PC-3 (cell line): ENCODE data around the gene HUS1. TPM values are rescaled to one million over a fixed set of nuclear protein-coding genes. Genes with fewer than 3 reads are reported as not detected.

Experiments used
- ATAC-seq: fragments of 200-7000 bp; cut with Tn5 transposase; 2 replicates; pipeline ENCODE4 v1.9.1; 2020; ENCODE audit warnings: mild to moderate bottlenecking, moderate library complexity
- BruUV-seq: library from RNA; stranded (reverse); fragments of 400-500 nt; replicated peaks from 2 replicates; lab custom pipeline; 2021; lab: Mats Ljungman, UMichigan
- CTCF ChIA-PET: fragments of 300-600 bp; sonication (Branson Sonifier 250); formaldehyde crosslinking; loops from one replicate; lab custom pipeline; 2022; ENCODE audit warnings: antibody characterized with exemption; lab: Charles Lee
- POLR2A ChIA-PET: fragments of 300-600 bp; sonication (Branson Sonifier 250); formaldehyde crosslinking; loops from one replicate; lab custom pipeline; 2022; ENCODE audit warnings: antibody characterized with exemption; ENCODE audit not compliant: unreplicated experiment; lab: Charles Lee
- DNase-seq: peaks from one replicate; pipeline ENCODE4 v3.0.0-alpha.2; 2015
- H2AFZ ChIP-seq: fragments of 300-600 bp; sonication (generic); 2 replicates; pipeline ENCODE4 v1.6.0; 2016; ENCODE audit warnings: antibody characterized with exemption, low read length
- H3F3A ChIP-seq: fragments of 300-600 bp; sonication (generic); one replicate; pipeline ENCODE4 v1.6.0; 2017; ENCODE audit warnings: antibody characterized with exemption, low read length, control low read depth, mild to moderate bottlenecking; ENCODE audit not compliant: unreplicated experiment
- H3K27ac ChIP-seq: fragments of 300-600 bp; sonication (generic); 2 replicates; pipeline ENCODE4 v1.5.1; 2016; ENCODE audit warnings: mild to moderate bottlenecking, low read length
- H3K27me3 ChIP-seq: fragments of 300-600 bp; sonication (generic); 2 replicates; pipeline ENCODE4 v1.6.1; 2016; ENCODE audit warnings: low read length, mixed read lengths
- H3K36me3 ChIP-seq: fragments of 300-600 bp; sonication (generic); 2 replicates; pipeline ENCODE4 v1.6.1; 2016; ENCODE audit warnings: low read depth, mixed run types, low read length, mixed read lengths
- H3K4me1 ChIP-seq: fragments of 300-600 bp; sonication (generic); 2 replicates; pipeline ENCODE4 v1.5.1; 2016; ENCODE audit warnings: low read length; ENCODE audit not compliant: insufficient read depth
- H3K4me2 ChIP-seq: fragments of 300-600 bp; sonication (generic); 2 replicates; pipeline ENCODE4 v1.6.0; 2016; ENCODE audit warnings: low read length
- H3K4me3 ChIP-seq: fragments of 300-600 bp; sonication (generic); 2 replicates; pipeline ENCODE4 v1.5.1; 2016; ENCODE audit warnings: mild to moderate bottlenecking, low read length, mixed read lengths
- H3K79me2 ChIP-seq: fragments of 300-600 bp; sonication (generic); 2 replicates; pipeline ENCODE4 v1.6.1; 2017; ENCODE audit warnings: low read length, mixed read lengths
- H3K9ac ChIP-seq: fragments of 300-600 bp; sonication (generic); 2 replicates; pipeline ENCODE4 v1.6.0; 2016; ENCODE audit warnings: mild to moderate bottlenecking, low read length
- H3K9me2 ChIP-seq: fragments of 300-600 bp; sonication (generic); replicated peaks from 2 replicates; pipeline ENCODE4 v1.6.1; 2016; ENCODE audit warnings: mixed run types, low read length, mixed read lengths
- H3K9me3 ChIP-seq: fragments of 300-600 bp; sonication (generic); 2 replicates; pipeline ENCODE4 v1.6.1; 2016; ENCODE audit warnings: low read length, mixed read lengths
- H4K20me1 ChIP-seq: fragments of 300-600 bp; sonication (generic); 2 replicates; pipeline ENCODE4 v1.6.1; 2016; ENCODE audit warnings: low read length, mixed read lengths
- CTCF ChIP-seq: fragments of 300-600 bp; sonication (generic); conservative IDR thresholded peaks from 2 replicates; pipeline ENCODE4 v1.5.1; 2017; ENCODE audit warnings: antibody characterized with exemption, low read depth, mild to moderate bottlenecking, low read length
- EZH2 ChIP-seq: fragments of 300-600 bp; sonication (generic); IDR thresholded peaks from one replicate; pipeline ENCODE4 v1.6.1; 2017; ENCODE audit warnings: antibody characterized with exemption, mild to moderate bottlenecking, low read length; ENCODE audit not compliant: unreplicated experiment
- EZH2phosphoT487 ChIP-seq: fragments of 300-600 bp; sonication (generic); IDR thresholded peaks from 2 replicates; pipeline ENCODE4 v1.6.1; 2018; ENCODE audit warnings: mild to moderate bottlenecking, antibody characterized with exemption, low read length, borderline replicate concordance
- intact Hi-C: fragments of 100-400 bp; cut with micrococcal nuclease; formaldehyde crosslinking; loops from 2 replicates; pipeline ENCODE4 v1.9.0; 2023
- total RNA-seq: library from RNA; depleted of rRNA; stranded (reverse); fragments of >200 nt; gene quantifications from 2 replicates; pipeline ENCODE4 v1.2.3, GENCODE V29; 2014

The HUS1 gene
- total RNA-seq, 1 experiment from 2014 or later: 23.2 TPM

GRCh38 chr7:47934831-47935230 lies 44.6 kb downstream of the HUS1 start:
- H3K27me3 ChIP-seq: no peaks in the 10 kb centered on the region
- ATAC-seq (no peak), DNase-seq (no peak)
- BruUV-seq: no TSS peak
- no peaks in the 10 kb centered on the region for H3K9me3 ChIP-seq
- intact Hi-C loops: loop anchor here (5.0 kb wide), 1 partner anchor 118 kb away; no protein-coding TSS in a partner anchor
- ChIA-PET POLR2A (no interaction called here), CTCF (no interaction called here)
- no peaks in the 10 kb centered on the region for H3K9me2 ChIP-seq
- H3K4me2 ChIP-seq: no peak overlapping the region
- H3K9ac ChIP-seq: no peak overlapping the region
- H3K79me2 ChIP-seq: no peaks in the 10 kb centered on the region
- no peaks in the 10 kb centered on the region for H4K20me1 ChIP-seq
- no peaks in the 10 kb centered on the region for H3K4me1 ChIP-seq
- TF ChIP-seq EZH2phosphoT487 (no peak), CTCF (no peak), EZH2 (no peak)
- no peak overlapping the region for H3K27ac ChIP-seq
- no peak overlapping the region for H2AFZ ChIP-seq
- H3K36me3 ChIP-seq: no peaks in the 10 kb centered on the region
- H3F3A ChIP-seq: no peaks in the 10 kb centered on the region
- H3K4me3 ChIP-seq: no peak overlapping the region

- no peak for DNase-seq
- no peaks in the 10 kb centered on the region for H3K27me3 ChIP-seq
- no peak overlapping the region for H3K4me2 ChIP-seq
- H3K4me3 ChIP-seq: no peak overlapping the region
- no peak for TF ChIP-seq EZH2
- no peak for TF ChIP-seq EZH2phosphoT487
- no peak for TF ChIP-seq CTCF
- H2AFZ ChIP-seq: no peak overlapping the region
- no peak for ATAC-seq
- H3K27ac ChIP-seq: no peak overlapping the region
- CTCF ChIA-PET: no interaction called here
- H3F3A ChIP-seq: no peaks in the 10 kb centered on the region
- H3K9me3 ChIP-seq: no peaks in the 10 kb centered on the region
- BruUV-seq: no TSS peak
- intact Hi-C loops: no loop called here
- no peaks in the 10 kb centered on the region for H3K36me3 ChIP-seq
- H3K4me1 ChIP-seq: no peaks in the 10 kb centered on the region
- POLR2A ChIA-PET: no interaction called here
- no peak overlapping the region for H3K9ac ChIP-seq
- no peaks in the 10 kb centered on the region for H3K79me2 ChIP-seq
- H3K9me2 ChIP-seq: no peaks in the 10 kb centered on the region
- no peaks in the 10 kb centered on the region for H4K20me1 ChIP-seq
Measured at GRCh38 chr7:47933215-47933614, 46.2 kb downstream of the HUS1 start.

- H3K27me3 ChIP-seq: no peaks in the 10 kb centered on the region
- H4K20me1 ChIP-seq: no peaks in the 10 kb centered on the region
- H3K79me2 ChIP-seq: no peaks in the 10 kb centered on the region
- no peak overlapping the region for H3K9ac ChIP-seq
- no peaks in the 10 kb centered on the region for H3K9me3 ChIP-seq
- no peak overlapping the region for H3K4me3 ChIP-seq
- H2AFZ ChIP-seq: no peak overlapping the region
- TF ChIP-seq EZH2phosphoT487 (no peak), EZH2 (no peak), CTCF (no peak)
- no peaks in the 10 kb centered on the region for H3K36me3 ChIP-seq
- POLR2A ChIA-PET: no interaction called here
- no peaks in the 10 kb centered on the region for H3K4me1 ChIP-seq
- DNase-seq: no peak
- CTCF ChIA-PET: no interaction called here
- no TSS peak for BruUV-seq
- H3K4me2 ChIP-seq: no peak overlapping the region
- ATAC-seq: no peak
- intact Hi-C loops: no loop called here
- H3F3A ChIP-seq: no peaks in the 10 kb centered on the region
- no peaks in the 10 kb centered on the region for H3K9me2 ChIP-seq
- H3K27ac ChIP-seq: no peak overlapping the region
Measured at GRCh38 chr7:47932466-47933037, 46.9 kb downstream of the HUS1 start.
